SK-N-SH (cell line): ENCODE data around the gene PKNOX2. TPM values are rescaled to one million over a fixed set of nuclear protein-coding genes. Genes with fewer than 3 reads are reported as not detected.

Experiments
- CTCF ChIA-PET: fragments of 300-600, 350-600 bp; formaldehyde crosslinking; extraction: SDS; loops from one replicate; lab custom pipeline; 2021; lab: Yijun Ruan, JAX
- POLR2A ChIA-PET: fragments of 350-600 bp; sonication (Branson Sonifier 250); formaldehyde crosslinking; extraction: SDS; loops from one replicate; lab custom pipeline; 2020; ENCODE audit warnings: antibody characterized with exemption, inconsistent platforms; lab: Yijun Ruan, JAX
- DNase-seq: peaks from one replicate; pipeline ENCODE4 v3.0.0; 2012
- H2AFZ ChIP-seq: fragments of 200-600 bp; sonication (generic); 2 replicates; pipeline ENCODE4 v1.8.1; 2016; ENCODE audit warnings: antibody characterized with exemption, mild to moderate bottlenecking, low read depth
- H3F3A ChIP-seq: fragments of 200-600 bp; sonication (generic); replicated peaks from 2 replicates; pipeline ENCODE3; 2016; ENCODE audit warnings: antibody characterized with exemption, mild to moderate bottlenecking; ENCODE audit not compliant: insufficient read depth
- H3K27ac ChIP-seq, 2 experiments: fragments of 200-500 bp in 1 of 2; fragments of 200-600 bp in 1 of 2; sonication (Bioruptor generic) in 1 of 2; sonication (generic), shearing (Covaris generic) in 1 of 2; 2 replicates each; pipeline versions ENCODE4 v1.5.1 to v1.6.1; 2014 to 2016; ENCODE audit warnings: low read depth in 2 of 2, inconsistent platforms in 1 of 2, low read length in 1 of 2, mild to moderate bottlenecking in 1 of 2, mixed read lengths in 1 of 2
- H3K27me3 ChIP-seq: fragments of 200-600 bp; sonication (generic), shearing (Covaris generic); 2 replicates; pipeline ENCODE4 v1.6.1; 2016; ENCODE audit warnings: mixed run types; ENCODE audit not compliant: insufficient read depth
- H3K36me3 ChIP-seq, 2 experiments: fragments of 200-500 bp in 1 of 2; fragments of 200-600 bp in 1 of 2; sonication (Bioruptor generic) in 1 of 2; sonication (generic) in 1 of 2; replicated peaks in 1 of 2; 2 replicates each; pipeline versions ENCODE3 to v1.5.1; 2014 to 2016; ENCODE audit warnings: low read length in 1 of 2, mild to moderate bottlenecking in 1 of 2; ENCODE audit not compliant: insufficient read depth in 2 of 2, control insufficient read depth in 1 of 2
- H3K4me1 ChIP-seq, 2 experiments: fragments of 200-500 bp in 1 of 2; fragments of 200-600 bp in 1 of 2; sonication (Bioruptor generic) in 1 of 2; sonication (generic), shearing (Covaris generic) in 1 of 2; 2 replicates each; pipeline versions ENCODE4 v1.5.1 to v1.6.1; 2014 to 2016; ENCODE audit warnings: low read depth in 1 of 2, low read length in 1 of 2, mixed run types in 1 of 2; ENCODE audit not compliant: insufficient read depth in 2 of 2, control insufficient read depth in 1 of 2
- H3K4me2 ChIP-seq: fragments of 200-600 bp; sonication (generic), shearing (Covaris generic); 2 replicates; pipeline ENCODE4 v1.6.1; 2017; ENCODE audit warnings: mixed run types
- H3K4me3 ChIP-seq, 2 experiments: fragments of 200-500 bp in 1 of 2; fragments of 200-600 bp in 1 of 2; sonication (Bioruptor generic) in 1 of 2; sonication (generic), shearing (Covaris generic) in 1 of 2; 2 replicates each; pipeline versions ENCODE4 v1.5.1 to v1.8.1; 2014 to 2016; ENCODE audit warnings: low read depth in 2 of 2, inconsistent platforms in 1 of 2, low read length in 1 of 2, mild to moderate bottlenecking in 1 of 2, mixed read lengths in 1 of 2, moderate library complexity in 1 of 2
- H3K79me2 ChIP-seq: fragments of 200-600 bp; sonication (generic); 2 replicates; pipeline ENCODE4 v1.8.1; 2017; ENCODE audit warnings: mild to moderate bottlenecking; ENCODE audit not compliant: insufficient read depth
- H3K9ac ChIP-seq: fragments of 200-600 bp; sonication (generic); 2 replicates; pipeline ENCODE4 v1.6.1; 2017; ENCODE audit warnings: mixed run types
- H3K9me2 ChIP-seq: fragments of 200-600 bp; sonication (generic); 2 replicates; pipeline ENCODE4 v1.6.1; 2017; ENCODE audit warnings: mixed run types
- H3K9me3 ChIP-seq: fragments of 200-600 bp; sonication (generic); 2 replicates; pipeline ENCODE4 v1.6.1; 2017; ENCODE audit warnings: mixed run types, mild to moderate bottlenecking, moderate library complexity
- H4K20me1 ChIP-seq: fragments of 200-600 bp; sonication (generic); 2 replicates; pipeline ENCODE4 v1.6.1; 2017; ENCODE audit warnings: mild to moderate bottlenecking, mixed run types; ENCODE audit not compliant: insufficient read depth
- CHD2 ChIP-seq: fragments of 150-350 bp; IDR thresholded peaks from 2 replicates; pipeline ENCODE4 v1.6.1; 2018; ENCODE audit warnings: low read length; ENCODE audit not compliant: partially characterized antibody
- FOXJ3 ChIP-seq: sonication (generic); formaldehyde crosslinking; IDR thresholded peaks from 2 replicates; pipeline ENCODE4 v1.5.1; 2020; ENCODE audit warnings: mild to moderate bottlenecking, missing genetic modification reagents
- GABPA ChIP-seq: IDR thresholded peaks from 2 replicates; pipeline ENCODE4 v1.4.0; 2012; ENCODE audit warnings: low read depth, mild to moderate bottlenecking
- IRF3 ChIP-seq: fragments of 150-350 bp; IDR thresholded peaks from 2 replicates; pipeline ENCODE4 v1.6.1; 2016; ENCODE audit warnings: mild to moderate bottlenecking, low read depth, low read length
- MEF2A ChIP-seq: IDR thresholded peaks from 2 replicates; pipeline ENCODE4 v1.4.0; 2012; ENCODE audit warnings: low read depth, borderline replicate concordance
- NFIC ChIP-seq: IDR thresholded peaks from 2 replicates; pipeline ENCODE4 v1.4.0; 2012; ENCODE audit warnings: borderline replicate concordance
- NRF1 ChIP-seq: IDR thresholded peaks from 2 replicates; pipeline ENCODE4 v1.6.1; 2012; ENCODE audit warnings: low read depth, mild to moderate bottlenecking, low read length
- SIN3A ChIP-seq: IDR thresholded peaks from 2 replicates; pipeline ENCODE4 v1.6.1; 2012; ENCODE audit warnings: low read depth, mild to moderate bottlenecking, low read length, moderate library complexity, borderline replicate concordance
- SMC3 ChIP-seq: IDR thresholded peaks from 2 replicates; pipeline ENCODE4 v1.6.1; 2012; ENCODE audit warnings: low read depth, low read length, improper control_type of control experiment
- TCF12 ChIP-seq: IDR thresholded peaks from 2 replicates; pipeline ENCODE4 v1.4.0; 2012
- TEAD4 ChIP-seq: IDR thresholded peaks from 2 replicates; pipeline ENCODE4 v1.4.0; 2012; ENCODE audit warnings: mild to moderate bottlenecking, borderline replicate concordance; ENCODE audit not compliant: insufficient read depth
- YY1 ChIP-seq: IDR thresholded peaks from 2 replicates; pipeline ENCODE4 v1.4.0; 2012; ENCODE audit warnings: low read depth, mild to moderate bottlenecking
- ZBTB33 ChIP-seq: IDR thresholded peaks from 2 replicates; pipeline ENCODE4 v1.4.0; 2012; ENCODE audit warnings: low read depth, borderline replicate concordance
- WGBS: methylation state at CpG from one replicate; pipeline ENCODE4 v1.1.6; 2017; ENCODE audit warnings: low lambda C conversion rate; 5-methylcytosine and 5-hydroxymethylcytosine counted together
- polyA plus RNA-seq, 3 experiments: library from polyadenylated mRNA; depleted of rRNA; stranded (reverse); fragments of >200 nt; gene quantifications; 2 replicates each; pipeline ENCODE4 v1.2.3, GENCODE V29; 2012
- TF ChIP-seq, protein P1 (sequence below): IDR thresholded peaks from 2 replicates; pipeline ENCODE4 v1.4.0; 2012; ENCODE audit warnings: low read depth
- TF ChIP-seq, protein P2 (sequence below): fragments of 200-600 bp; sonication (generic); IDR thresholded peaks from 2 replicates; pipeline ENCODE4 v1.6.1; 2017; ENCODE audit warnings: antibody characterized with exemption, mild to moderate bottlenecking, moderate library complexity

The PKNOX2 gene
- polyA plus RNA-seq, 1 of the 3 experiments (the other 2 are of a cell fraction), result 0.02 TPM

GRCh38 chr11:125381499-125382044 lies 217.0 kb downstream of the PKNOX2 start:
- H3K9ac ChIP-seq, result no peak overlapping the region
- WGBS, result 65% methylated on average over 6 of the region's 7 CpGs
- H3F3A ChIP-seq, result no peaks in the 10 kb centered on the region
- POLR2A ChIA-PET, result no interaction called here
- H3K79me2 ChIP-seq, result no peaks in the 10 kb centered on the region
- H3K4me3 ChIP-seq, result no peak overlapping the region
- CTCF ChIA-PET, result interaction anchor here (0.7 to 1.8 kb wide), 8 partner anchors 9 to 428 kb away, joined by 3 to 15 read pairs (median 4); partner anchors contain the start of gene CCDC15
- H3K4me1 ChIP-seq, result no peaks in the 10 kb centered on the region
- H3K9me2 ChIP-seq, result no peaks in the 10 kb centered on the region
- DNase-seq, result no peak
- no peaks in the 10 kb centered on the region for H4K20me1 ChIP-seq
- no peaks in the 10 kb centered on the region for H3K36me3 ChIP-seq
- H2AFZ ChIP-seq, result no peak overlapping the region
- H3K27me3 ChIP-seq, result peaks cover 7% of the 10 kb centered on the region; the same call in 1 of the 2 replicates
- TF ChIP-seq SIN3A (no peak), TCF12 (no peak), NRF1 (no peak), SMC3 (no peak)
- TF ChIP-seq, protein P1, sequence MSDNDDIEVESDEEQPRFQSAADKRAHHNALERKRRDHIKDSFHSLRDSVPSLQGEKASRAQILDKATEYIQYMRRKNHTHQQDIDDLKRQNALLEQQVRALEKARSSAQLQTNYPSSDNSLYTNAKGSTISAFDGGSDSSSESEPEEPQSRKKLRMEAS, result no peak
- no peak overlapping the region for H3K27ac ChIP-seq
- H3K4me2 ChIP-seq, result no peak overlapping the region
- no peaks in the 10 kb centered on the region for H3K9me3 ChIP-seq

DNA sequence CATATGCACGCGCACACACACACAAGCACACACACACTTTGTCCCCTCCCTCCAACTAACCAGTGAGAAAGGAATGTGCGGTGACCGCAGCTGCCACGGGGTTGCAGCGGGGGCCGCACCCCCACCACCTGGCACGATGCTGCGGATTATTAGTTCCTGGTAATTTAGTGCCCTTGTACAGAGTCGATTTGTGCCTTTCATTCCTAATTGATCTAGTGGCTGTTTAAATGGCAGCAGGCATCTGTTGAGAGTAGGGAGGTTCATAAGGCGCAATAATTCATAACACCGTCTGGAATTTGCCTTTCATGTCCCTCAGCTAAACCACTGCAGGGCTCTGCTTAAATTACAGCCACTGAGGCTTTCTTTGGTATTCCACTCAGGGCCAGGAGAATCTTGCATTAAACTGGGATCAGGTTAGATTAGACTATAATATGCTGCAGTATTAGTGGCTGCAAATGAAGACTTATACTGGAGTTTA lies 217.8 kb downstream of the PKNOX2 start:
- Histone ChIP-seq H3K4me3 (no peak overlapping the region), H3K27me3 (peaks cover 7% of the 10 kb centered on the region; the same call in 1 of the 2 replicates), H3K9ac (no peak overlapping the region), H3K9me3 (no peaks in the 10 kb centered on the region), H3F3A (no peaks in the 10 kb centered on the region), H3K27ac (no peak overlapping the region), H2AFZ (no peak overlapping the region), H4K20me1 (no peaks in the 10 kb centered on the region), H3K9me2 (no peaks in the 10 kb centered on the region), H3K36me3 (no peaks in the 10 kb centered on the region), H3K4me1 (no peaks in the 10 kb centered on the region), H3K4me2 (no peak overlapping the region), H3K79me2 (no peaks in the 10 kb centered on the region)
- 69% methylated on average over 12 of the region's 12 CpGs for WGBS
- CTCF ChIA-PET, result interaction anchor here (1.0 to 1.4 kb wide), 3 partner anchors 10 to 241 kb away, joined by 3 to 5 read pairs (median 4); no protein-coding TSS in a partner anchor
- POLR2A ChIA-PET, result no interaction called here
- no peak for TF ChIP-seq MEF2A
- TF ChIP-seq NFIC, result no peak
- no peak for TF ChIP-seq TCF12
- TF ChIP-seq ZBTB33, result no peak
- TF ChIP-seq, protein P2, sequence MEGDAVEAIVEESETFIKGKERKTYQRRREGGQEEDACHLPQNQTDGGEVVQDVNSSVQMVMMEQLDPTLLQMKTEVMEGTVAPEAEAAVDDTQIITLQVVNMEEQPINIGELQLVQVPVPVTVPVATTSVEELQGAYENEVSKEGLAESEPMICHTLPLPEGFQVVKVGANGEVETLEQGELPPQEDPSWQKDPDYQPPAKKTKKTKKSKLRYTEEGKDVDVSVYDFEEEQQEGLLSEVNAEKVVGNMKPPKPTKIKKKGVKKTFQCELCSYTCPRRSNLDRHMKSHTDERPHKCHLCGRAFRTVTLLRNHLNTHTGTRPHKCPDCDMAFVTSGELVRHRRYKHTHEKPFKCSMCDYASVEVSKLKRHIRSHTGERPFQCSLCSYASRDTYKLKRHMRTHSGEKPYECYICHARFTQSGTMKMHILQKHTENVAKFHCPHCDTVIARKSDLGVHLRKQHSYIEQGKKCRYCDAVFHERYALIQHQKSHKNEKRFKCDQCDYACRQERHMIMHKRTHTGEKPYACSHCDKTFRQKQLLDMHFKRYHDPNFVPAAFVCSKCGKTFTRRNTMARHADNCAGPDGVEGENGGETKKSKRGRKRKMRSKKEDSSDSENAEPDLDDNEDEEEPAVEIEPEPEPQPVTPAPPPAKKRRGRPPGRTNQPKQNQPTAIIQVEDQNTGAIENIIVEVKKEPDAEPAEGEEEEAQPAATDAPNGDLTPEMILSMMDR, result no peak
- TF ChIP-seq SIN3A, result no peak
- TF ChIP-seq YY1, result no peak
- TF ChIP-seq GABPA, result no peak
- no peak for TF ChIP-seq FOXJ3 (CRISPR knock-in tag)
- TF ChIP-seq CHD2, result no peak
- no peak for TF ChIP-seq IRF3
- TF ChIP-seq TEAD4, result no peak
- DNase-seq, result no peak
